NCI-H2029 (cell line): ENCODE data around the gene INHBC.
"Not testable (repeated sequence)": the region's sequence is repeated elsewhere in the genome, so short reads cannot be mapped to it uniquely, and the experiment has no call there.

Source experiments
- DNase-seq: peaks from one replicate; lab custom pipeline; 2025; lab: John Stamatoyannopoulos, UW

INHBC gene

GRCh38 chr12:57487055-57487596 lies 52.5 kb downstream of the INHBC start:
- DNase-seq: no peak

GRCh38 chr12:57487597-57488401 lies 53.2 kb downstream of the INHBC start, which contains the start of gene MARS1:
TSS of gene MARS1 (plus strand) at chr12:57488068. CDS start at chr12:57488091, 23 bp downstream.
- peak; percentile 99 for DNase-seq

GRCh38 chr12:57488402-57489156 lies 54.0 kb downstream of the INHBC start:
- DNase-seq: no peak

GRCh38 chr12:57489157-57489641 lies 54.6 kb downstream of the INHBC start:
- no peak for DNase-seq

GRCh38 chr12:57490126-57490525 lies 55.5 kb downstream of the INHBC start:
- DNase-seq: no peak

- DNase-seq: no peak
Measured at GRCh38 chr12:57491393-57492280, 57.1 kb downstream of the INHBC start.

- not testable (repeated sequence) for DNase-seq
Measured at GRCh38 chr12:57495051-57495701, 60.6 kb downstream of the INHBC start.

GRCh38 chr12:57496822-57497221 lies 62.2 kb downstream of the INHBC start:
- no peak for DNase-seq

GRCh38 chr12:57497223-57498131 lies 62.9 kb downstream of the INHBC start:
- DNase-seq: no peak

- DNase-seq: no peak
Measured at GRCh38 chr12:57498132-57498502, 63.5 kb downstream of the INHBC start.

GRCh38 chr12:57498571-57498970 lies 64.0 kb downstream of the INHBC start:
- DNase-seq: no peak

- DNase-seq: no peak
Measured at GRCh38 chr12:57500213-57500612, 65.6 kb downstream of the INHBC start.
